HG02938 (cell line): Measurements from ENCODE around the gene CASZ1.

Experiments used
- ATAC-seq: cut with Tn5 transposase; IDR thresholded peaks from one replicate; pipeline ENCODE4 v1.9.1; 2021; ENCODE audit warnings: mild to moderate bottlenecking, moderate library complexity; ENCODE audit not compliant: unreplicated experiment

CASZ1 gene

DNA sequence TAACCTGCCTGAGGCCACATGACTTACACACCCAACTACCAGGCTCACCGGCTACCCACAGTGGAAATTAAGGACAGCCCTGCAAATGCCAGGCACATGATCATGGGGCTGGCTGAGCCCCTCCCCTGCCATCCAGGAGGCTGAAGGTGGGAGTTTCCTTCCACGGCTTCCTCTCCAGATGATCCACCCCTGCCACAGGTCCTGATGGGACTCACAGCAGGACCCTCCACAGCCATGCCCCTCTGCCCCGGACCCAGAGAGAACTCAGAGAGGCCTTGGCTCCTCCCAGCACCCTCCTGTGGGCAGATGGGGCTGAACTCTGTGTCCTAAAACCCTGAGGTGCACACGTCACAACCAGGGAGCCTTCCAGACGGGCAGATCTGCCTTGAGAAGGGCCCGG is 29.1 kb upstream of the CASZ1 start:
- ATAC-seq, result no peak

DNA sequence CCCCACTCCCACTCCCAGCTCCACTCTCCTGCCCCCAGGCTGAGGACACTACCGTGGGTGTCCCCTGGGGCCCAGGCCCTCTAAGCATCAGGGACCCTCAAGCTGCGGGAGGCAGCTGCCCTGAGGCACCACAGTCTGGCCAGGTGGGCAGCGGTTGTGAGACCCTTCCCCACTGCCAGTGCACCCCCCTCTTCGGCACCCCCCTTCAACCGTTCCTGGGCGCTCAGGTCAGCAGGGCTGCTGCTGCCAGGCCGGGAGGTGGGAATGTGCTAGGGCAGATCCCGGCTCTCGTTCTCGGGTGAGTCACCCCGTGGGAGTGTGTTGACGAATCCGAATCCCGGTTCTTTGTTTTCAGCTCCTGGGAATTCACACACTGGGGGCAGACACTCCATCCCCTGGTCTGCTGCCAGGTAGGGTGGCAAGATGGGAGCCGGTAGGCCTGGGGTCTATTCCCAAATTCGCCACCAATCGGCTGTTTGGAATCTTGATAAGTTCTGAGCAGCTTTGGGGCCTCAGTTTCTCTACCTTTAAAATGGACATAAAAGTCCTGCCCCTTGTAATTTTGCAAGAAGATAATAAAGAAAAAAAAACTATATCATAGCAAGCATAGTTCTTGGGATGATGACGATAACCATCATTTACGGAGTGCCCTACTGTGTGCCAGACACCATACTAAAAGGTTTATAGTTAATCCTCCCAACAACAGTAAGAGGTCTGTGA is 28.5 kb upstream of the CASZ1 start:
- no peak for ATAC-seq

DNA sequence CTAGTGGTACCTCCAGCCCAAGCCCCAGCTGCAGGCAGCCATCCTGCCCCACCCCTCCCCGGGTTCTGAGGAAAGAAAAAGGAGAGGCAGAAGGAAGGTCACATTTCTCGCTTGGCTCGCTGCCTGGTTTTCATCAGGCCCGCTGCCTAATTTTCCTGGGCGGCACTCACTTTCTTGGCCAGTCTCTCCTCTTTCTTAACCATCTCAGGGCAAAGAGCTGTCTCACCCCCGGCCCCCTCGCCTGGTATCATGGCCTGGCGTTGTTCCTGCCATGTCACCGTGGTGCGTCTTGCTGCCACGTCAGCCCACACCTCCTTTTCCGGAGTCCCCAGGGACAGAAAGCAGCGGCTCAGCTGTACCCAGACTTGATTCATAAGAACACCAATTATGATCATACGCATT is 26.6 kb upstream of the CASZ1 start:
- no peak for ATAC-seq

DNA sequence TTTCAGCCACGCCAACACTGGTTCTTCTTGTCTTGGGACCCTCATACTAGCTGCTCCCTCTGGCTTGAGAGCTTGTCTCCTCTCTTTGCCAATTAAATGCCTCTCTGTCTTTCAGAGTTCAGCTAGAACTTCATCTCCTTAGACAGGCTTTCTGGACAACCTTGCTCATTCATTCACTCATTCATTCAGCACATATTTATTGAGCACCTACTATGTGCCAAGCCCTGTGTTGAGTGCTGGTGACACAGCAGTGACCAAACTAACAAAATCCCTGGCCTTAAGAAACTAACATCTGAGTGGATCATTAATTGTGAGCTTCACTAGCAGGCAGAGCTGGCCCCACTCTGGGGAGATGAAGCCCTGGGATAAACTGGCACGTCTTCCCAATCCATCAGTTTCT is 24.9 kb upstream of the CASZ1 start:
- no peak for ATAC-seq

DNA sequence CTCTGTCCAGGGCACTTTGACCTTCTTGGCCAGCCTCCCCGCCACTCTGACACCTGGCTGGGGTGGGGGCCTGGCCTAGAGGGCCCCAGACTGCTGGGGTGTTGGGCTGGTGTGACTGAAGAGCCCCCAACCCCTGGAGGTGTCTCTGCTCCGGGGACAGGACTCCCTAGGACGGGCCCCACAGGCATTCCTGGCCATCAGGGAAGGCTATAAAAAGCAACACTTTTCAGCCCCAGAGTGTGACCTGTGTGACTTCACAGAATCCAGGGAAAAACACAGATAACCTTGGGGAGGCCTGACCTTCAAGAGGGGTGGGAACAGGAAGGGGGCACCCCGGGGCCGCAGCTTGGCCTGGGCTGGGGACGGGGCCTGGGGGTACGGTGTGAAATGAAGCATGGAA is 24.0 kb upstream of the CASZ1 start:
- no peak for ATAC-seq

DNA sequence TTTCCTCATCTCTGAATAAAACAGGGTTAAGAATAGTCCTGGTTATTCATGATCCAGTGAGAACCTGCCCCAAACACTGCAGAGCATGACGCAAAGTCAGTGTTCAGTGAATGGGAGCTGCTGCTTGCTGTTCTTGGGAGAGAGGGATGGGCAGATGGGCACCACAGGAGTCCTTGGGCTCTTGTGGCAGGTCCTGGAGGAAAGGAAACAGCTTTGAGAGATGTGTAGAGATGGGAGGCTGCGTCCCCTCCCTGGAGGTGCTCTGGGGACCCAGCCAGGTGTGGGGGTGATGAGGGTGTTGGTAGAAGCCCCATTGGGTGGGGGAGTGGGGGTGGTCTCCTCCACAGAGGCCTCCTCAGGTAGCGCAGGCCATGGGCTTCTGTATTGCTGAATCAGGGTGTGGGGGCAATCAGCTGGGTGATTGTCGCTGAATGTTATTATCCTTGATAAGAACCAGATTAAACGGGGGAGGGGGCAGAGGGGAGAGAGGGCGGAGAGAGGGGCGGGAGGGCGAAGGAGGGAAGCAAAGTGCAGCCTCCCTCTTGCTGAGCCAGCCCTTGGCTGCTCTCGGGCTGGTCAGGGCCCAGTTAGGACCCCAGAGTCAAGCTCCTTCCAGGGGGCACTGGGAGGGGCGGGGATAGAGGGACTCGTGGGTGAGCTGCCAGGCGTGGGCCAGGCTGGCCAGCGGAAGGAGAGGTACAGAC is 22.9 kb upstream of the CASZ1 start:
- no peak for ATAC-seq

DNA sequence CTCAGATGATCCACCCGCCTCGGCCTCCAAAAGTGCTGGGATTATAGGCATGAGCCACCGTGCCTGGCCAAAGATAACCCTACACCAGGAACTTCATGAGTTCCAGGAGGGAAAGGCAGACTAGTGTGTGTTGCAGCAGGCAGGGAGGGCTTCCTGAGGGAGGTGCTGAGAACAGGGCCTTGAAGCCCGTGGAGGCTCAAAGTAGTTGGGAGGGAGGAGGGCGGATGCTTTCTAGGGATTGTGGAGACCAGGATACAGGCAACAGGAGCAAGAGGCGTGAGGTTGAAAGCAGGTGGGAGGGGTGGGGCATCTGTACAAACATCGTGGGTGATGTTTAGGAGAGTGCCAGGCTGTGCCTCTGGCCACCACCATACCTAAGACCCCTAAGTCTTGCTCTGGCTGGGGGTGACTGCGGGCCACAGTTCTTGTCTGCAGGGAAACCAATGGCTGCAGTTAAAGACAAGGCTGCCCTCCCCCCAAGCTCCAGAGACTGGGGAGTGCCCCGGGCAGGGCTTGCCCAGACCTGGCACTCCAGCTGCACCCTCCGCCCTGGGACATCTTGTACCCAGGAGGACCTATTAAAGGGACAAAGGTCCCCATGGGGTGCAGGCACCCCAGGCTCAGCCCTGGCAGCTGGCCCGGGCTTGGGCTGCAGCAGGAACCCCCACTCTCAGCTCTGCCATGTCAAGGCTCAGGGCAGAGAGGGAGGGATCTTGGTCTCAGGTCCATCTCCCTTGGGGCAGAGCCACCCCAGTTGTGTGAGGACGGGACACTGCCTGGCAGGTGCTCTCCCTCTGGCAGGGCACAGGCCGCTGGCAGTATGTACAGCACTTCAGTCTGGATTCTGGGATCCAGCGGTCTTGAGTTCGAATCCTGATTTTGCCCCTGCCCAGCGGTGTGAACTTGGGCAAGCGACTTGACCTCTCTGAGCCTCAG is 22.1 kb upstream of the CASZ1 start:
- ATAC-seq, result no peak

DNA sequence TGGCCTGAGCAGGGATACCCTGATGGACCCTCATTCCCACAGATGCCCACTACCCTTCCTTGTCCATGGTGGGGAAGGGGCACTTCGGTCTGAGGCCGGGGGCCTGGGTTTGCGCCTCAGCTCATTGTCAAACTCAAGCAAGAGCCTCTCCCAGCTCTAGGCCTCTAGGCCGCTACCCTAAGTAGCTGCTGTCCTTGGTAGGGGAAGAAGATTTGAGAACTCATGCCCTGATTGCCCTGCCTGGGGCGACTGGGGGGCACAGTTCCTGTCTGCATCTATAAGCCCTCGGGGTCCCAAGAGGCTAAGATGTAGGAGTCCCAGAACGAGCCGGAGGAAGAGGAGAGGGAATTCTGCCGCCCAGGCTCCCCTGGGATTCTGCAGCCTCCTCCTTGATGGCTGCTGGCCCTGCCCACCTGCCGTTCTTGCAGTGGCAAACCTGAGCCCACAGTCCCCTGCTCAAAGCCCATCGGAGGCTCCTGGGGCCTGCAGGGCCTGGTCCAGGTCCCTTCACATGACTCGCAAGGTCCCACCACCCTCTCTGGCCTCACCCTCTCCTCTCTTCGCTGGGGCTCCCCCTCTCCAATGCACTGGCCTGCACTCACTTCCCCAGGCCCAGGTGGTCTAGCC is 20.4 kb upstream of the CASZ1 start:
- no peak for ATAC-seq

DNA sequence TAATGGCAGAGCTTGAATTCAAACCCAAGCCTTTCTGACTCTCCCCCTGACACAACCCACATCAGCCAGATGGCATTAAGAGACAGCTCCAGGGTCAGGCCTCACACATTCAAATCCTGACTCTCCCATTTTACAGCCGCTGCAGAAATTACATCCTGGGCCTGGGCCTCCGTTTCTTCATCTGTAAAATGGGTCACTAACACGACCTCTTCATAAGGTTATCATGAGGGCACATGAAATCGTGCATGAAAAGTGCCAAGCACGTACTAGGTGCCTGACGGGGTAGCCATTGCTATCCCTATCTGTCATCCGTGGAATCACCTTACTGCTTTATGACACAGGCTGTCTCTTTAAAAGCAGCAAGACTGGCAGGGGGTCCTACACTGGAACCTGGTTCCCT is 19.8 kb upstream of the CASZ1 start:
- no peak for ATAC-seq

DNA sequence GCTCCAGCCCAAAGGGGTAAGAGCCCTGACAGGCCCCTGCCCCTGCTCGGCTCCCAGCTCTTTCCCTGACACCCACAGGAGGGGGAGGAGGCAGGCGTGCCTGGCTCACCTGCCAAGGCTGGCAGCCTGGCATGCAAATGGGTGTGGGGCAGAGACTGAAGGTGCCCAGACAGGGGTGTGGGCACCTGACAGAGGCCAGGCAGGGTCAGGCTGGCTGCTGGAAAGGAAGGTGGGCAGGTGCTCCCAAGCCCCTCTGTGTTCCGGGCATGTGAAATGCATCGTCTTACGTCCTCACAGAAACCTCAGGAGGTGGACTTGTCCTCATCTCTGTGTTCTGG is 19.4 kb upstream of the CASZ1 start:
- no peak for ATAC-seq

DNA sequence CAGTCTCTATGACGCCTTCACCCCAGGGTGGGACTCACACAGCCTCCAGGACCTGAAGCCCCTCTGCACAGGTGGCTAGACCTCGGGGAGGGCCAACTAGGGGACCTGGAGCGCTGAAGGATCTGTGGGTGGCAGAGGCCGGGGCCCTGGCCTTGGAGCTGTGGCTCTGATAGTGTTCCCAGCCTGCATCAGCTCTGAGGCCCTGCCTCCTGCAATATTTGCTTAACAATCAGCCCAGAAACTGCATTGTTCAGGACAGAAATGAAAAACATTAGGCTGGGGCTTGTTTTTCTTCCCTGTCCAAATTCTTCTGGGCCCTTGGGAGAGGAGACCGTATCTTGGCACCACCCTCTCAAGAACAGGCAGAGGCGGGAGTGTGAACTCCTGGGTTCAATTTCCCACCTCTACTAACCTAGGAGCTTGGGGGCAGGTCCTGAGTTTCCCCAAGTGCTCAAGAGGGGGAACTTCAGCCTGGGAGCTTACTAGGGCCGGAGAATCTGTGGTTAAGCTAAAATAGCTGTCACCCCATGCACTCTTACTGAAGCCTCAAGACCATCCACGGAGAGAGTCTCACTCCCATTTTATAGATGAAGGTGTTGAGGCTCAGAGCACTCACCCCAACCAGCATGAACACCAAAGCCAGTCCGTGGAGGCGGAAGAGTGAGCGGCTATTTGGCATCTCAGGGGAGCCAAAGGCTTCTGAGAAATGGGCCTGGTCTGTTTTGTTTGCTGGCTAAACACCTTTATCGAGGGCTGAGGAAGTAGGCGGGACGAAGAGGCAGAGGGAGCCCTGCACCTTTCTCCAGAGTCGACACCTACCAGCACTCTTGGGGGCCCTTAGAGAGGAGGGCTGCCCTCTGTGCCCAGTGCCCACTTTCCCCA is 18.8 kb upstream of the CASZ1 start:
- no peak for ATAC-seq

DNA sequence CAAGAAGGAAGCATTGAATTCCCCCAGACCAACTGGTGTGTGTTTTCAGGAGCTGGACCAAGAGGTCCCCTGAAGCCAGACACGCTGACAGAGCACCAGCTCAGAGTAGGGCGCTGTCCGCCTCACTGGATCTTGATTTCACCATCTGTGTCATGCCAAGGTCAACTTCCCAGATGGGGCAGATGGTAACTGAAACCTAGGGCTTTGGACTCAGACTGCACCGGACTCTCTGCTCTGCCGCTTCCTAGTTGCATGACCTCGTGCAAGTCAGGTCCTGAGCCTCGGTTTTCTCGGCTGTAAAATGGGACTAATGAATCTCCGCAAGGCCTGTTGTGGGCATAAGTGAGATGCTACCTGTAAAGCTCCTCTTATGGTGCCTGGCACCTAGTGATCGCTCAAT is 17.9 kb upstream of the CASZ1 start:
- ATAC-seq, result no peak

DNA sequence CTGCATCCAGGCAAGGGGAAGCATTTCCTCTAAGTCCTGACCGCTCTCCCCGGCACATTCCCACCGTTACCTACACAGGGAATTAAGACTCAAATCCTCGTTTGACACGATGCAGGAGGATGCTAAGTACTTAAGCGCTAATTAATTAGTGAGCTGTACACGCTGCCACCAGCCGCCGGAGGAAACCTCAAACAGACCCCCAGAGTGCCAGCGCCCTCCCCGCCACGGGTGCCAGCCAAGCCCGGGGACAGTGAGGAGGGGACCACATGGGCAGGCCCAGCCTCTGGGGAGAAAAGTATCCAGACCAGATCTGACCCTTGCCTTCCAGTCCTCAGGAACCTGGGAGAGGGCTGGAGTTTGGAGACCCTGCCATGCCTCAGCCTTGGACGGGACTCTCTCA is 17.4 kb upstream of the CASZ1 start:
- no peak for ATAC-seq

DNA sequence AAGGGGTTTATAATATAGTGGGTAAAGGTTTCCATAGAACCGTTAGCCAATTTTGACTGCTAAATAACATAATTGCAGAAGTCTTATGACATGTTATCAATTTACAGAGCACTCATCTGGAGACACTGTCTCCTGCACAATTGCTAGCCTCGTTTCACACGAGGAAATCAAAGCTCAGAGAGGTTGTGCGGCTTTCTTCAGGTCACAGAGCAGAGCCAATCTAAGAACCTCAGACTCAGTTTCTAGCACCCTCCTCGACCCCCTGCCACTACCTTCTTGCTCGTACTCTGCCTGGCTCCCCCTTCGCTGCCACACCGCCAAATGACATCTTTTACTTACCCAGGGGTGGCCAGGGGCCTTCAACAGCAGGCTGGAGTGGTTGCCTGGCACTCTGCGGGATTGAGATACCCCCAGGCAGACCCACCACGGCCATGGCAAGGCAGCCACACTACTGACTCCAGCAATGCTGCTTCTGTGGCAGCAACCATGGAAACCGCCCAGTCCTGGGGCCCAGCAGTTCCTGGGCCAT is 16.0 kb upstream of the CASZ1 start:
- ATAC-seq, result no peak

DNA sequence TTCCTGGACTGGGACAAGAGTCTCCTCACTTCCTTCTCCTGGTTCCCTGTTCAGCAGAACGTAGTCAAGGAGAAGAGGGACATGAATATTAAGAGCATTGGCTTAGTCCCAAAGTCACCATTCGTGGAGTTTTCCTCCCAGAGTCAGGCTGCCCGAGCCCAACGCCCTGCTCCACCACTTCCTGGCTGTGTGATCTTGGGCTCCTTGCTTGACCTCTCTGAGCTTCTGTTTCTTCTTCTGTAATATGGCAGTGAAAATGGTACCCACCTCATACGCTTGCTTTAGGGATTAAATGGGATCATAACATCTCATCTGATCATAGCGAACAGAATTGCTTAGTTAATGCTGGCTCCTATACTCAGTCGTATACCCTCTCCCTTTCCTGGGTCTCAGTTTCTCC is 12.0 kb upstream of the CASZ1 start:
- no peak for ATAC-seq

DNA sequence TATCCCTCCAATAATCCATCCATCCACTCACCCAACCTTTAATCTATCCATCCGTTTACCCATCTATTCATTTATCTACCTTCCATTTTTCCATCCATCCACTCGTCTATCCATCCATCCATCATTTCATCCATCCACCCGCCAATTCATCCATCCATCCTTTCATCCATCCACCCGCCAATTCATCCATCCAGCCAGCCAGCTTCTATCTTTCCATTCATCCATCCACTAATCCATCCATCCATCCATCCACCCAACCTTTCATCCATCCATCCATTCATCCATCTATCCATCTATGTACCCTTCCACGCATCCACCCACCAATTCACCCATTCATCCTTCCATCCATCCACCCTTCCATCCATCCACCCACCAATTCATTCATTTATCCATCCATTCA is 10.5 kb upstream of the CASZ1 start:
- ATAC-seq, result no peak

DNA sequence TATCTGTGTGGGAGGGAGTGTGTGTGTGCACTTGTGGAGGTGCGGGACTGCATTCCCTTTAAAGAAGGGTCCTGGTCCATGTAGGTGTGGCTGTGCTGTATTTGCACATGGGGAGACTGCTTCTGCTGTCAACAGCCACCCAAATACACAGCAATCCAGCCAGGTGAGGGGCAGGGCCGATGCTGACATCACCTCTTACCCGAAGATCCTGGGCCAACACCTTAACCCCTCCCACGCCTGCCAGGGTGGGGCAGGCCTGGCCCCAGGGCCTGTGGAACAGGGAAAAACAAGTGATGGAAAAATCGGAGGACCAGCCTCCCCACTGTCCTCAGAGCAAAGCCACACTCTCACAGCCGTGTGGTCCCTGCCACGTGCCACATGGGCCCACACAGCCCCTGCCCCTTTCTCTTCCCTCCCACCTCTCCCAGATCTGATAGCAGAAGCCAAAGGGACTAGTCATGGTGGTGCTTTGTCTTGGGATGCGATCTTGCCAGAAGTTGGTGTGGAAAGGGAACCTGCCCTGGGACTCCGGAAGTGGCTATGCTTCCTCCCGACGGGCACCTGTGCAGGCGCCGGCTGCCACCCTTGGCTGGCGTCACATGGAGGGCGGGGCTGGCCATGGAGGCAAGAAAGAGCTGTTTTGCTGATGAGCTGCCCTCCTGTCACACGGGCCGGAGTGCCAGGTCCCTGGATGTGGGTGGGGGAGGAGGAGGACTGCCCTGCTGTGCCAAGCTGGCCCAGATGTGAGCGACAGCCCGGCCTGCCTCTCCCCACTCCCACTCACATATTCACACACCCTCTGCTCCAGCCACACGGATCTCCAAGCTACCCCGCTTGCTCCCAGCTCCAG is 7.8 kb upstream of the CASZ1 start:
- no peak for ATAC-seq

DNA sequence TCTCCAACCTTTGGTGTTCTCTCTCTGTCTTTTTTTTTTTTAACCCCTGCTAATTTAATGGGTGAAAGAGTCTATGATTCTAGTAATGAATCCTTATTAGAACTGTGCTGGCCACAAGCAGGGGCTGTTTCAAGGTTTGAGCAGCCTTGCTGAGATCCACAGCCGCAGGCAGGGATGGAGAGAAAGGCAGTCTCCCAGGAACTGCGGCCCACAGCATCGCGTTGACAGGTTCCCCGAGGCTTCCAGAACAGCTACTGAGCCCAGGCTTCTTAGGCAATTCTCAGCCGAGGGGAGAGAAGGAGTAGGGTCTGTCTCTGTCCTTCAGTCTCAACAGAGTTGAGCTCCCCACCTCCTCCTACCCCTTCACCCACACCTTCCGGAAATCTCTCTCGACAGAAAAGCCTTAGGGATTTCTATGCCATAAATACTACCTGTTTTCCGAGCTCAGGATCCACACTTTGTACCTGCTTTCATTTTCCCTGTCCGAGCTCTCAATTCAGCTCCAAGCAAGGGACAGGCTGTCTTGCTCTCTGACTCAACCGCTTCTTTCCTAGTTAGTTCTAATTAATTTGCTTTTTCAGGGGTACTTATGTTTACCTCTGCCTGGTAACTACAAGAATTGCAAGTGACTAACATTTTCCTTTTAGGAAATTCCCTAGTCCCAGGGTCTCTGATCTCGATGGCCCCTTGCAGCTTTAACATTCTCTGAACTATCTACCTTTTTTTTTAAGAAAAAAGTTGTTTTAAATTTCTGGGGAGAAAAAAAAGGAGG is 6.7 kb upstream of the CASZ1 start:
- ATAC-seq, result no peak

DNA sequence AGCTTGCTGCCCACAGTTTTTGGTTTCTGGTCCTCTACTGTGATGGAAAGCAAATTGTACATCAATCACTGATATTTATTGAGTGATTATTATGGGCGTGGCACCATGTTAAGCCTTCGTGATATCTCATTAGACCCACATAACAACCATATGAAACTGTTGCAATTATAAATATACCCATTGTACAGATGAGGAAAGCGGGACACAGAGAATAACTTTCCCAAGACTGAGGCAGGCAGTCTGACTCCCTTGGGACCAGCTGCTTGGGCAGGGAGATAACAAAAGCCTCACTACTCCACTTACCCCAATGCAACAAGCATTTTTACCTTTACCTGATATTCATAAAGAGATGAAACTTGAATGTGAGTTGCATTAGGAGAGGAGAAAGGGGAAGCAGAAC is 4.3 kb upstream of the CASZ1 start:
- no peak for ATAC-seq
